Activated T-cell treated with anti-CD3 and anti-CD28 coated beads for 4 hours (primary cell): Measurements from ENCODE around the gene DIP2B.
"Not testable (repeated sequence)": the region's sequence is repeated elsewhere in the genome, so short reads cannot be mapped to it uniquely, and the experiment has no call there.

Source experiments
- DNase-seq: peaks from one replicate; pipeline ENCODE4 v3.0.0-alpha.2; 2020

Gene DIP2B

GRCh38 chr12:50555471-50555885, 50.7 kb downstream of the DIP2B start:
- no peak for DNase-seq

GRCh38 chr12:50556273-50556672, 51.5 kb downstream of the DIP2B start:
- no peak for DNase-seq

- not testable (repeated sequence) for DNase-seq
Observed at GRCh38 chr12:50556796-50557195, 52.0 kb downstream of the DIP2B start.

DNA sequence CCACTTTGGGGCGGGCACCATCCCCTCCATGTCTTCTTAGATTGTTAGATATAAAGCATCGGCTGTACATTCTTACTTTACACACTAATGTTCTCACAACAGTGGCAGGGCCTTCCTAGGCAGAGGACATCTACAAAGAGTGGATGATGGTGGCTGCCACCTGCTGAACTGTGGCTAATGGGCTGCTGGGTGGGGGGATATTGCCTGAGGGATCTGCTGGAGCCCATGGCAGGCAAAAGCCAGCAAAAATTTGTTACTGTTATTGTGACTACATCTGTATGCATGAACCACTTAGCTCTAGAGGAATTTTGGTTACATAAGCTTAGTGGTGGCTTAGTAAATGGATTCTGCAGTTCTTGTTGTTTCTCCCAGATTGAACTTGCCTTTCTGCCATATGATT, 52.6 kb downstream of the DIP2B start:
- no peak for DNase-seq

DNA sequence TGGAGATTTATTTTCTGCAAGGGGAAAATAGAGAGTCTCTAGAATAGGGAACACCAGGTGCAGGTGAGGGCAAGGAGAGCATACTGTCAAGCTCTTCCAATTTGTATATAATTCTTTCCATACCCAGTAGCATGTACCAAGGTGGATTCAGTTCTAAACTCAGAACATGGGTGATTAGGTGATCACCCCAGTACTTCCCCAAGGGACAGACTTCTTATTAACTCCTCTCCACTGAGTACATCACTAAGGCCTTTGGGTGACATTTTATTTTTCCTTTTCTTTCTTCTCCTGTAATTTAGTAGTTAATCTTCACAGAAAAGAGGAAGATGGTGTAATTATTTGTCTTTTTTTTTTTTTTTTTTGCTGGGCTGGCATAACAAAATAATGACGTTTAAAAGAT, 54.2 kb downstream of the DIP2B start:
- DNase-seq: no peak

GRCh38 chr12:50562520-50563433, 58.0 kb downstream of the DIP2B start:
- DNase-seq: no peak

- DNase-seq: no peak
Observed at GRCh38 chr12:50563434-50563787, 58.6 kb downstream of the DIP2B start.

DNA sequence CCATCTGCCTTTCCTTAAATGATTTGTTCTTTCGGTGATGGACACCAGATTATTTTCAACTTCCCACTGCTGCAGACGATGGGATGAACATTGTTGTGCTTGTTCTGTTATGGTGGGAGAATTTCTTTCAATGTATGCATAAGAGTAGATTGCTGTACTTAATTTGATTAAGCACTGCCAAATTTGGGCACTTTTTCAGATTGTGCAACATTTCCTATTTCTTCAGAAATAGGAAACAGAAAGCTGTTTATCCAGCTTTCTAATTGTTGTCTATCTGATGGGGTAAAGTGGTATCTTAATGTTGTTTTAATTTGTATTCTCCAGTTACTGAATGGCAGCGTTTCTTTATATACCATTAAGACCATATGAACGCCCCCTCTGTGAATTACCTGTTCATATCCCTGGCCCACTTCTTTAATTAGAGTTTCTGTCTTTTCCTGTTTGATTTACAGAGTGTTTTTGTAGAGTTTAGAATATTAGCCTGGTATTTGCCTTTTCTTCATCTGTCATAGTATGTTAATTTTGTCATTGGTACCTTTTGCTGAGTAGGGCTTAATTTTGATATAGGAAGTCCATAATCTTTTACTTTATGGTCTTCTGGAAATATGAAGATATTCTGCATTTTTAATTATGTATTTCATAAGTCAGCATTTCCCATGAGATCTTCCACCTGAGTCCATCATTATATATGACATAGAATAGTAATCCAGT, 59.6 kb downstream of the DIP2B start:
- no peak for DNase-seq

GRCh38 chr12:50564948-50565297, 60.1 kb downstream of the DIP2B start:
- no peak for DNase-seq

- DNase-seq: no peak
Observed at GRCh38 chr12:50566066-50566465, 61.3 kb downstream of the DIP2B start.

DNA sequence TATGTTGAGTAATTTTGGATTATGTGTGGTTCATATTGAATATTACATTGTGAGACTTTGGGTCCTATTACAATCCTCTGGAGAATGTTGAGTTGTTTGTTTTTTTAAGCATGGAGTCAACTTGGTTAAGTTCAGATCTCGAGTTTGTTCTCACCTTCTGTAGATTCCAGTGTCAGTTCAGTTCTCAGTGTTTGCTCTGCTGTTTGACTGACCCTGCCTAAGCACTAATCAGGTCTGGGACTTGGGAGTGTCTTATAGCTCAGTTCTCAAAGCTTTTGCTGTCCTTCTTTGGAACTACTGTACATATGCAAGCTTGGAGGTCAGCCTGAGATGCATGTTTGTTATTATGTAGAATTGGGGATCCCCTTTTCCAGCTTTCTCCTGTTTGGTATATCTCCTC, 63.1 kb downstream of the DIP2B start:
- no peak for DNase-seq

- no peak for DNase-seq
Observed at GRCh38 chr12:50568338-50569091, 63.7 kb downstream of the DIP2B start.

DNA sequence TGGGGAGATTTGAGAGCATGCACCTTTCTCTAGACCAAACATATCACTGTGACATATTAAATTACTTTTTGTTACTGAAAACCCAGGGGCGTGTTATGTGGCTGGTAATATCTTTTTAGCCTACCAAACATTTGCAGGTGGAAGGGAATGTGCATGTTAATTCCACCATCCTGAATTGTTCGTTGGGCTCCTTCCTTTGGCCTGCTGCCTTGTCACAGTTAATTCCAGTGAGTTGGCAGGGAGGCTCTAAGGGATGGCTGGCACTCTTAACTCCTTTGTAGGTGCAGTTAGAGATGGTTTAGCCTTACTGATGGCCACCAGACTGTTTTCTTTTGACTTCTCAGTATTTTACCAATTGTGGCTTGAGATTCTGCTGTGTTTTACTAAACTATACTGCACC, 64.5 kb downstream of the DIP2B start:
- DNase-seq: no peak

- no peak for DNase-seq
Observed at GRCh38 chr12:50569876-50570275, 65.1 kb downstream of the DIP2B start.

GRCh38 chr12:50571786-50572185, 67.0 kb downstream of the DIP2B start:
- DNase-seq: no peak

DNA sequence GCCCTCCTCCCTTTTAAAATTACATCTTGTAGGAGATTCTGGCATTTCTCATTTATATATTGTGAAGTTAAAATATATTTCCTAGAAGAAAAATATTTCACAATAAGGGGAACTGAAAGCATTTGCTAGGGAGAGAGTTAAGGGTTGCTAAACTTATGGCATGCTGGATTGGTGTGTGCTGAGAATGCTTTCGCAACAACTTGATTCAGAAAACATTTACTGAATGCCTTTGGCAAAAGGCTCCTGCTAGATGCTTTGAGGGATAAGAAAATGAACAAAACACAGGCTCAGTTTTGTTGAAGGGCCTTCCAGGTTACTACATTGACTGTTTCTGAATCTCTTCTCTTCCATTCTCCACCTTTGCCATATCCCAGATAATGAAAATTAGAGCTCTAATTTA, 67.5 kb downstream of the DIP2B start:
- no peak for DNase-seq

DNA sequence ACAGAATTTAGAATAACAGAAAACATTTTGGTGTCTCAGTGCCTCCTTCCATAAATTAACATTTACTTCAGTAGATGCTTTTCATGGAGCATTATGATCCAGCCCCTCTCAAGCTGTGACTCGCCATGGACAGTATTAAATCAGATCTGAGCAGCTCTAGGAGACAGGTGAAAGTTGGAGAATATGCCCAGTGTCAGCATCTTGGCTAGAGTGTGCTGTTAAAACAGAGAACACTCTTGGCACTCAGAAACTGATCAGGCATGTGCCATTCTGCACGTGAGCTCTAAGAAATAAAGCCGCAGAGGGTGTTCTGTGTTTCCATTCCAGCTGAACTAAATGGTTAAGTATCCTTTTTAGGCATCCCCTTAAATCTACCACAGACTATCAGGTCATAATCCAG, 68.0 kb downstream of the DIP2B start:
- DNase-seq: no peak

DNA sequence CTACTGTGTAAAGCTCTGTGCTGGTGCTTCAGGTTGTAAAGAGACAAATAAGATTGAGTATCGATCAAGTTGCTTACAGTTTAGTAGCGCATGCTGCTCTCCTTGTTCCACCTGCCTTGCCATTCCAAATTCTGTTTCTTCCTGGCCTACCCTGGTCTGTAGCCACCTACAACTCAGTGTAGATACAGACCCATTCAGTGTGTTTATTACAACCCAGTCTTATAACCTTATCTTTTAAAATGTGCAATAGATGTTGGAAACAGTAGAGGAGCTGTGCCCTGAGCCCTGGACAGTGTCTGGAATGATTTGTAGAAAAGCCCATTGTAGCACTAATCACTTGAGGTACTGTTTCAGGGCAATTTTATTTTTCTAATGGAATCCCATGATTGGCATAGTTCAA, 68.5 kb downstream of the DIP2B start:
- no peak for DNase-seq

DNA sequence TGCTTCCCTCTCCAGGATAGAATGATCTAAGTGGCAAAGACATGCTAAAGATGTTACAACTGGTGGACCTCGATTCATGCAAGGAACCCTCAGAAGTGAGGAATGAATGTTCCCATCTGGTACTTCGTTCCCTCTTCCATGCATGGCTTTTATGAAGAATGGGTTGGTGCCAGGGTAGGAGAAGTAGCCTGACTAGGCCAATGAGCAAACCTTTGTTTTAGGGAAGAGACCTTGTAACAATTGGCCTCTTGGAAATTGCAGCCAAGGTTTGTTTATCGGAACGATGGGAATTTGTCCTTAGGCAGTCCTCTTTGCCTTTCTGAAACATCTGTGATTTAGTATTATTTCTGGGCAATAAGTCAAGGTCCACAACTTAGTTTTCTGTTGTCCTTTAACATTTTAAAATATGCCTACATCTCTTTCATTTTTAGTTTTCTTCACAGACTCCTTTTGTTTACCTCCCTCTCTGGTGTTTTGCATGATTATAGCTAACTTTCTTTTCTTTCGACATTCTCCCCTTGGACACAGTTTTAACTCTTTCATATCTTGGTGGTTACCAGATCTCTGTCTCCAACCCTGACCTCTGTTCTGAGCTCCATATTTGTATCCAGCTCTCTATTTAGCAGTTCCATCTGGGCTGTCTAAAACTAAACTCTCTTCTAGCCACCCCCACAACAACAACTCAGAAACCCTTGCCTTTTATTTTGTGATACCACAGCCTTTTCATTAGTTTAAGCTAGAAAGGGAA, 70.0 kb downstream of the DIP2B start:
- no peak for DNase-seq

GRCh38 chr12:50579757-50580267, 75.0 kb downstream of the DIP2B start:
- no peak for DNase-seq

GRCh38 chr12:50580436-50580835, 75.7 kb downstream of the DIP2B start:
- DNase-seq: no peak
